B cell (primary cell): Measurements from ENCODE around the gene EHBP1. TPM values are rescaled to one million over a fixed set of nuclear protein-coding genes. Genes with fewer than 3 reads are reported as not detected.

Experiments used
- ATAC-seq: fragments of 200-7000 bp; cut with Tn5 transposase; one replicate; pipeline ENCODE4 v1.10.0; 2021; ENCODE audit warnings: low read depth, mild to moderate bottlenecking, moderate number of reproducible peaks, moderate library complexity
- CTCF ChIA-PET: fragments of 350-600 bp; sonication (Branson Sonifier 250); formaldehyde crosslinking; loops from one replicate; lab custom pipeline; 2021; ENCODE audit warnings: antibody characterized with exemption, inconsistent platforms; lab: Charles Lee
- POLR2A ChIA-PET: fragments of 350-600 bp; sonication (Branson Sonifier 250); formaldehyde crosslinking; loops from one replicate; lab custom pipeline; 2021; ENCODE audit warnings: antibody characterized with exemption; lab: Charles Lee
- DNase-seq: peaks from one replicate; pipeline ENCODE4 v3.0.0; 2013
- H2AFZ ChIP-seq: 2 replicates; pipeline ENCODE4 v1.6.1; 2012; ENCODE audit warnings: mild to moderate bottlenecking, low read depth, low read length; ENCODE audit not compliant: insufficient read depth, poor library complexity, severe bottlenecking
- H3K27ac ChIP-seq, 2 donors: 1 replicate in 1 of 2; 2 replicates in 1 of 2; pipeline ENCODE4 v1.5.1; 2012 to 2013; ENCODE audit warnings: low read length in 2 of 2, mild to moderate bottlenecking in 2 of 2, moderate library complexity in 1 of 2
- H3K27me3 ChIP-seq, 4 experiments: fragments of 200-600 bp in 1 of 4; sonication (generic) in 1 of 4; replicated peaks in 1 of 4; 1 replicate in 2 of 4; 2 replicates in 2 of 4; pipeline versions ENCODE4 v1.6.1 to v1.7.0; 2013 to 2016; ENCODE audit warnings: low read length in 3 of 4, mild to moderate bottlenecking in 2 of 4, mixed read lengths in 1 of 4, moderate library complexity in 1 of 4; ENCODE audit not compliant: insufficient read depth in 4 of 4, control insufficient read depth in 3 of 4; ENCODE audit errors: control extremely low read depth in 1 of 4
- H3K36me3 ChIP-seq, 2 experiments: replicated peaks in 1 of 2; 1 replicate in 1 of 2; 2 replicates in 1 of 2; pipeline versions ENCODE4 v1.6.1 to v1.7.1; 2013; ENCODE audit warnings: low read length in 1 of 2; ENCODE audit not compliant: insufficient read depth in 2 of 2, control insufficient read depth in 1 of 2; ENCODE audit errors: control extremely low read depth in 1 of 2, extremely low read depth in 1 of 2
- H3K4me1 ChIP-seq, 2 donors: fragments of 200-600 bp in 1 of 2; sonication (generic) in 1 of 2; 1 replicate in 1 of 2; 2 replicates in 1 of 2; pipeline versions ENCODE4 v1.5.1 to v1.6.1; 2013 to 2017; ENCODE audit warnings: low read length in 2 of 2; ENCODE audit not compliant: control insufficient read depth in 2 of 2, insufficient read depth in 2 of 2
- H3K4me2 ChIP-seq: replicated peaks from 2 replicates; pipeline ENCODE3; 2012; ENCODE audit warnings: mild to moderate bottlenecking, low read depth, low read length; ENCODE audit not compliant: poor library complexity, severe bottlenecking
- H3K4me3 ChIP-seq, 5 experiments: fragments of 200-600 bp in 1 of 5; sonication (generic) in 1 of 5; 1 replicate in 3 of 5; 2 replicates in 2 of 5; pipeline versions ENCODE4 v1.5.1 to v1.7.0; 2011 to 2016; ENCODE audit warnings: low read length in 4 of 5, mild to moderate bottlenecking in 4 of 5, low read depth in 2 of 5, control low read depth in 1 of 5, moderate library complexity in 1 of 5; ENCODE audit not compliant: insufficient read depth in 1 of 5; ENCODE audit errors: control extremely low read depth in 1 of 5, extremely low read depth in 1 of 5
- H3K79me2 ChIP-seq: fragments of 200-600 bp; sonication (generic); one replicate; pipeline ENCODE4 v1.6.0; 2016; ENCODE audit warnings: low read length; ENCODE audit not compliant: control insufficient read depth, insufficient read depth
- H3K9ac ChIP-seq: fragments of 200-600 bp; sonication (generic); 2 replicates; pipeline ENCODE4 v1.6.1; 2017; ENCODE audit warnings: mild to moderate bottlenecking, low read length, moderate library complexity
- H3K9me3 ChIP-seq, 3 donors: one replicate each; pipeline versions ENCODE4 v1.6.1 to v1.7.1; 2013; ENCODE audit warnings: low read length in 2 of 3; ENCODE audit not compliant: control insufficient read depth in 2 of 3, insufficient read depth in 1 of 3; ENCODE audit errors: control extremely low read depth in 1 of 3
- H4K20me1 ChIP-seq: 2 replicates; pipeline ENCODE4 v1.6.0; 2012; ENCODE audit warnings: mild to moderate bottlenecking, low read length; ENCODE audit not compliant: insufficient read depth, control insufficient read depth, poor library complexity, severe bottlenecking
- H3K27ac Mint-ChIP-seq: one replicate; pipeline ENCODE4 v1.8.0; 2021; ENCODE audit warnings: mixed read lengths
- H3K27me3 Mint-ChIP-seq: one replicate; pipeline ENCODE4 v1.8.0; 2021; ENCODE audit warnings: mixed read lengths
- H3K4me1 Mint-ChIP-seq: one replicate; pipeline ENCODE4 v1.8.0; 2021; ENCODE audit warnings: mixed read lengths
- H3K4me3 Mint-ChIP-seq: one replicate; pipeline ENCODE4 v1.8.0; 2021; ENCODE audit warnings: mixed read lengths
- H3K9me3 Mint-ChIP-seq: one replicate; pipeline ENCODE4 v1.8.0; 2022; ENCODE audit warnings: mixed read lengths; ENCODE audit not compliant: insufficient read depth
- EZH2 ChIP-seq: IDR thresholded peaks from 2 replicates; pipeline ENCODE4 v1.6.1; 2012; ENCODE audit warnings: borderline replicate concordance, low read depth, mild to moderate bottlenecking, moderate library complexity, low read length; ENCODE audit not compliant: insufficient read depth, poor library complexity, severe bottlenecking
- WGBS: methylation state at CpG from one replicate; pipeline ENCODE4 v1.1.5; 2013; ENCODE audit warnings: missing lambda C conversion rate; ENCODE audit not compliant: insufficient coverage; 5-methylcytosine and 5-hydroxymethylcytosine counted together
- intact Hi-C: fragments of 100-400 bp; cut with micrococcal nuclease; formaldehyde crosslinking; loops from one replicate; pipeline ENCODE4 v1.10.0; 2022
- polyA plus RNA-seq: library from polyadenylated mRNA; depleted of rRNA; stranded (reverse); fragments of >200 nt; gene quantifications from 2 replicates; pipeline ENCODE4 v1.2.3, GENCODE V29; 2012
- total RNA-seq, 2 donors: library from RNA; stranded (reverse); fragments of 120-200 nt in 1 of 2; gene quantifications; 1 replicate in 1 of 2; 2 replicates in 1 of 2; pipeline versions ENCODE4 v1.2.3 to v1.2.4, GENCODE V29; 2013 to 2022
- TF ChIP-seq, protein P1 (sequence below): fragments of 200-600 bp; IDR thresholded peaks from one replicate; pipeline ENCODE4 v1.8.0; 2022; ENCODE audit warnings: antibody characterized with exemption, mild to moderate bottlenecking

EHBP1 gene
- total and polyA plus RNA-seq, 2 donors (not counting 1 experiment from before 2014, with no cell fraction given) = 8.8 to 34.7 TPM

GRCh38 chr2:62793213-62793612 lies 87.7 kb downstream of the EHBP1 start:
- no peaks in the 10 kb centered on the region for H4K20me1 ChIP-seq
- H3K4me1 Mint-ChIP-seq = no peaks in the 10 kb centered on the region
- H3K4me1 ChIP-seq = no peaks in the 10 kb centered on the region
- H3K27ac Mint-ChIP-seq = no peak overlapping the region
- TF ChIP-seq, protein P1, sequence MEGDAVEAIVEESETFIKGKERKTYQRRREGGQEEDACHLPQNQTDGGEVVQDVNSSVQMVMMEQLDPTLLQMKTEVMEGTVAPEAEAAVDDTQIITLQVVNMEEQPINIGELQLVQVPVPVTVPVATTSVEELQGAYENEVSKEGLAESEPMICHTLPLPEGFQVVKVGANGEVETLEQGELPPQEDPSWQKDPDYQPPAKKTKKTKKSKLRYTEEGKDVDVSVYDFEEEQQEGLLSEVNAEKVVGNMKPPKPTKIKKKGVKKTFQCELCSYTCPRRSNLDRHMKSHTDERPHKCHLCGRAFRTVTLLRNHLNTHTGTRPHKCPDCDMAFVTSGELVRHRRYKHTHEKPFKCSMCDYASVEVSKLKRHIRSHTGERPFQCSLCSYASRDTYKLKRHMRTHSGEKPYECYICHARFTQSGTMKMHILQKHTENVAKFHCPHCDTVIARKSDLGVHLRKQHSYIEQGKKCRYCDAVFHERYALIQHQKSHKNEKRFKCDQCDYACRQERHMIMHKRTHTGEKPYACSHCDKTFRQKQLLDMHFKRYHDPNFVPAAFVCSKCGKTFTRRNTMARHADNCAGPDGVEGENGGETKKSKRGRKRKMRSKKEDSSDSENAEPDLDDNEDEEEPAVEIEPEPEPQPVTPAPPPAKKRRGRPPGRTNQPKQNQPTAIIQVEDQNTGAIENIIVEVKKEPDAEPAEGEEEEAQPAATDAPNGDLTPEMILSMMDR = no peak
- no peak for TF ChIP-seq EZH2
- ChIA-PET CTCF (no interaction called here), POLR2A (no interaction called here)
- WGBS = no CpG with 5 or more reads among the region's 2 CpGs
- H3K9me3 Mint-ChIP-seq = no peaks in the 10 kb centered on the region
- no peak overlapping the region for H3K4me2 ChIP-seq
- ATAC-seq (no peak), DNase-seq (no peak)
- no peaks in the 10 kb centered on the region for H3K36me3 ChIP-seq
- H3K27me3 Mint-ChIP-seq = no peaks in the 10 kb centered on the region
- H2AFZ ChIP-seq = no peak overlapping the region
- H3K79me2 ChIP-seq = no peaks in the 10 kb centered on the region
- no peaks in the 10 kb centered on the region for H3K27me3 ChIP-seq
- intact Hi-C loops = no loop called here
- no peak overlapping the region for H3K9ac ChIP-seq
- H3K4me3 Mint-ChIP-seq = no peak overlapping the region
- no peak overlapping the region for H3K27ac ChIP-seq
- no peak overlapping the region for H3K4me3 ChIP-seq
- no peaks in the 10 kb centered on the region for H3K9me3 ChIP-seq

- H3K4me1 Mint-ChIP-seq = no peaks in the 10 kb centered on the region
- no peaks in the 10 kb centered on the region for H3K9me3 Mint-ChIP-seq
- ATAC-seq (no peak), DNase-seq (no peak)
- Histone ChIP-seq H3K4me3 (no peak overlapping the region), H3K4me2 (no peak overlapping the region), H2AFZ (no peak overlapping the region), H3K9me3 (no peaks in the 10 kb centered on the region), H4K20me1 (no peaks in the 10 kb centered on the region), H3K4me1 (no peaks in the 10 kb centered on the region), H3K9ac (no peak overlapping the region), H3K27ac (no peak overlapping the region), H3K27me3 (no peaks in the 10 kb centered on the region), H3K36me3 (no peaks in the 10 kb centered on the region), H3K79me2 (no peaks in the 10 kb centered on the region)
- intact Hi-C loops = no loop called here
- H3K4me3 Mint-ChIP-seq = no peak overlapping the region
- WGBS = no CpG with 5 or more reads among the region's 2 CpGs
- no peaks in the 10 kb centered on the region for H3K27me3 Mint-ChIP-seq
- H3K27ac Mint-ChIP-seq = no peak overlapping the region
- TF ChIP-seq, protein P1 = no peak
- no peak for TF ChIP-seq EZH2
- ChIA-PET CTCF (no interaction called here), POLR2A (no interaction called here)
Observed at GRCh38 chr2:62794791-62795190, 89.3 kb downstream of the EHBP1 start.
